H1 (cell line): ENCODE data around the gene BAZ2B. TPM values are rescaled to one million over a fixed set of nuclear protein-coding genes. Genes with fewer than 3 reads are reported as not detected.

Experiments
- CTCF ChIA-PET: fragments of 300-600 bp; sonication (Branson Sonifier 250); formaldehyde crosslinking; loops from one replicate; lab custom pipeline; 2021; ENCODE audit not compliant: partially characterized antibody; lab: Charles Lee
- POLR2A ChIA-PET: fragments of 300-600 bp; sonication (Branson Sonifier 250); formaldehyde crosslinking; loops from one replicate; lab custom pipeline; 2021; ENCODE audit warnings: inconsistent platforms; ENCODE audit not compliant: partially characterized antibody; lab: Charles Lee
- DNase-seq, 2 experiments: peaks; one replicate each; pipeline versions ENCODE4 v3.0.0 to v3.0.0-alpha.2; 2010 to 2022; ENCODE audit warnings: low spot score in 2 of 2, low read depth in 1 of 2, mixed read lengths in 1 of 2
- FAIRE-seq: peaks from 2 replicates; lab custom pipeline; 2011; peaks lifted over from hg19 to GRCh38; lab: Jason Lieb, UNC
- H2AFZ ChIP-seq: 2 replicates; pipeline ENCODE4 v1.8.1; 2012; ENCODE audit warnings: low read length, inconsistent platforms
- H2AK5ac ChIP-seq: 2 replicates; pipeline ENCODE4 v1.6.1; 2013; ENCODE audit warnings: low read depth, low read length
- H2BK120ac ChIP-seq: replicated peaks from 2 replicates; pipeline ENCODE3; 2013; ENCODE audit warnings: low read depth, low read length, inconsistent platforms
- H2BK12ac ChIP-seq: 2 replicates; pipeline ENCODE4 v1.6.1; 2013; ENCODE audit warnings: low read depth, low read length
- H2BK15ac ChIP-seq: 2 replicates; pipeline ENCODE4 v1.6.1; 2013; ENCODE audit warnings: low read length
- H2BK20ac ChIP-seq: 2 replicates; pipeline ENCODE4 v1.6.1; 2013; ENCODE audit warnings: low read length
- H2BK5ac ChIP-seq: 2 replicates; pipeline ENCODE4 v1.6.1; 2013; ENCODE audit warnings: low read depth, low read length
- H3K14ac ChIP-seq: 2 replicates; pipeline ENCODE4 v1.6.1; 2013; ENCODE audit warnings: inconsistent platforms; ENCODE audit not compliant: insufficient read length
- H3K18ac ChIP-seq: 2 replicates; pipeline ENCODE4 v1.6.1; 2013; ENCODE audit warnings: low read length; ENCODE audit errors: extremely low read depth
- H3K23ac ChIP-seq: 2 replicates; pipeline ENCODE4 v1.6.1; 2013; ENCODE audit warnings: inconsistent platforms; ENCODE audit not compliant: insufficient read length
- H3K23me2 ChIP-seq: 2 replicates; pipeline ENCODE4 v1.6.1; 2013; ENCODE audit warnings: low read depth, low read length
- H3K27ac ChIP-seq: 2 replicates; pipeline ENCODE4 v1.6.1; 2011; ENCODE audit warnings: low read depth, low read length, inconsistent platforms
- H3K27me3 ChIP-seq, 4 experiments: replicated peaks in 1 of 4; 1 replicate in 1 of 4; 2 replicates in 3 of 4; pipeline versions ENCODE4 v1.6.1 to v1.8.1; 2011 to 2013; ENCODE audit warnings: low read length in 3 of 4, mild to moderate bottlenecking in 3 of 4, inconsistent platforms in 2 of 4, mixed read lengths in 2 of 4, moderate library complexity in 1 of 4; ENCODE audit not compliant: control insufficient read depth in 3 of 4, insufficient read depth in 3 of 4; ENCODE audit errors: extremely low read depth in 1 of 4
- H3K36me3 ChIP-seq, 4 experiments: 2 replicates each; pipeline versions ENCODE4 v1.6.1 to v1.8.1; 2011 to 2013; ENCODE audit warnings: mild to moderate bottlenecking in 4 of 4, low read length in 3 of 4, moderate library complexity in 2 of 4, control low read depth in 1 of 4, inconsistent platforms in 1 of 4; ENCODE audit not compliant: insufficient read depth in 4 of 4, control insufficient read depth in 2 of 4
- H3K4ac ChIP-seq: replicated peaks from 2 replicates; pipeline ENCODE3; 2013; ENCODE audit warnings: low read length, low read depth, mixed read lengths, inconsistent platforms; ENCODE audit not compliant: insufficient read length
- H3K4me1 ChIP-seq, 4 experiments: replicated peaks in 1 of 4; 1 replicate in 1 of 4; 2 replicates in 3 of 4; pipeline versions ENCODE4 v1.6.1 to v1.8.1; 2011 to 2013; ENCODE audit warnings: low read length in 3 of 4, inconsistent platforms in 2 of 4, mixed read lengths in 1 of 4; ENCODE audit not compliant: insufficient read depth in 4 of 4, control insufficient read depth in 3 of 4
- H3K4me2 ChIP-seq, 2 experiments: 2 replicates each; pipeline versions ENCODE4 v1.6.1 to v1.8.1; 2011 to 2013; ENCODE audit warnings: low read depth in 2 of 2, low read length in 2 of 2, control low read depth in 1 of 2, inconsistent platforms in 1 of 2, mild to moderate bottlenecking in 1 of 2; ENCODE audit not compliant: insufficient read depth in 1 of 2
- H3K4me3 ChIP-seq, 4 experiments: fragments of 200-600, 300-600 bp in 1 of 4; sonication (generic), shearing (Covaris generic), sonication (Bioruptor Twin) in 1 of 4; 2 replicates each; pipeline versions ENCODE4 v1.5.1 to v1.8.1; 2011 to 2016; ENCODE audit warnings: low read length in 4 of 4, low read depth in 3 of 4, control low read depth in 2 of 4, inconsistent platforms in 2 of 4, mild to moderate bottlenecking in 2 of 4, mixed read lengths in 1 of 4, moderate library complexity in 1 of 4; ENCODE audit not compliant: insufficient read depth in 2 of 4; ENCODE audit errors: extremely low read depth in 1 of 4
- H3K56ac ChIP-seq: replicated peaks from 2 replicates; pipeline ENCODE3; 2013; ENCODE audit warnings: low read depth, mild to moderate bottlenecking, mixed read lengths, low read length, inconsistent platforms; ENCODE audit not compliant: insufficient read length
- H3K79me1 ChIP-seq: 2 replicates; pipeline ENCODE4 v1.6.1; 2013; ENCODE audit warnings: low read depth, low read length, control low read depth
- H3K79me2 ChIP-seq, 2 experiments: 2 replicates each; pipeline versions ENCODE4 v1.6.1 to v1.8.1; 2012 to 2013; ENCODE audit warnings: low read length in 2 of 2, mild to moderate bottlenecking in 2 of 2, inconsistent platforms in 1 of 2; ENCODE audit not compliant: insufficient read depth in 2 of 2, control insufficient read depth in 1 of 2
- H3K9ac ChIP-seq, 4 experiments: replicated peaks in 1 of 4; 1 replicate in 1 of 4; 2 replicates in 3 of 4; pipeline versions ENCODE4 v1.6.1 to v1.8.1; 2011 to 2013; ENCODE audit warnings: low read depth in 3 of 4, low read length in 3 of 4, control low read depth in 2 of 4, mild to moderate bottlenecking in 2 of 4, moderate library complexity in 2 of 4, inconsistent platforms in 1 of 4; ENCODE audit errors: extremely low read depth in 1 of 4
- H3K9me3 ChIP-seq, 2 experiments: 2 replicates each; pipeline versions ENCODE4 v1.6.1 to v1.8.1; 2012 to 2013; ENCODE audit warnings: mild to moderate bottlenecking in 2 of 2, moderate library complexity in 2 of 2, control low read depth in 1 of 2, inconsistent platforms in 1 of 2, low read depth in 1 of 2, low read length in 1 of 2, mixed read lengths in 1 of 2; ENCODE audit not compliant: insufficient read depth in 2 of 2
- H4K20me1 ChIP-seq, 2 experiments: replicated peaks in 1 of 2; 2 replicates each; pipeline versions ENCODE3 to v1.8.1; 2011 to 2013; ENCODE audit warnings: inconsistent platforms in 2 of 2, low read length in 2 of 2, mild to moderate bottlenecking in 1 of 2; ENCODE audit not compliant: insufficient read depth in 2 of 2, control insufficient read depth in 1 of 2
- H4K5ac ChIP-seq: 2 replicates; pipeline ENCODE4 v1.6.1; 2013; ENCODE audit warnings: low read length, low read depth, mixed read lengths, inconsistent platforms; ENCODE audit not compliant: insufficient read length
- H4K8ac ChIP-seq: 2 replicates; pipeline ENCODE4 v1.8.0; 2013; ENCODE audit warnings: mild to moderate bottlenecking, moderate library complexity, low read length, inconsistent platforms; ENCODE audit not compliant: insufficient read depth; ENCODE audit errors: extremely low read depth
- H4K91ac ChIP-seq: replicated peaks from 2 replicates; pipeline ENCODE3; 2013; ENCODE audit warnings: low read length, mixed read lengths, inconsistent platforms; ENCODE audit not compliant: insufficient read length
- CBX8 ChIP-seq: fragments of 300-800, 300-1000 bp; sonication (generic); IDR thresholded peaks from 2 replicates; pipeline ENCODE4 v1.7.1; 2016; ENCODE audit warnings: low read depth, low read length, borderline replicate concordance
- SP1 ChIP-seq: IDR thresholded peaks from 2 replicates; pipeline ENCODE4 v1.6.1; 2011; ENCODE audit warnings: low read depth, low read length
- TCF12 ChIP-seq: IDR thresholded peaks from 2 replicates; pipeline ENCODE4 v1.6.1; 2011; ENCODE audit warnings: low read depth, mild to moderate bottlenecking, low read length
- WGBS, 2 experiments: shearing (Covaris generic) in 1 of 2; methylation state at CpG; one replicate each; pipeline versions ENCODE4 v1.1.6 to v1.1.7; 2013 to 2015; ENCODE audit warnings: low lambda C conversion rate in 2 of 2, mixed read lengths in 2 of 2, inconsistent platforms in 1 of 2, low coverage in 1 of 2, missing lambda C conversion rate in 1 of 2; ENCODE audit not compliant: insufficient replicate concordance in 2 of 2, insufficient coverage in 1 of 2, insufficient read length in 1 of 2; ENCODE audit errors: extremely low coverage in 1 of 2, missing lambda C conversion rate in 1 of 2; 5-methylcytosine and 5-hydroxymethylcytosine counted together
- polyA plus RNA-seq, 7 experiments: library from polyadenylated mRNA; depleted of rRNA in 3 of 7; stranded (reverse) in 5 of 7; unstranded in 2 of 7; fragments of >200 nt in 5 of 7; fragments of 200-250 nt in 2 of 7; gene quantifications; 1 replicate in 5 of 7; 2 replicates in 1 of 7; 4 replicates in 1 of 7; pipeline versions ENCODE4 v1.2.1 to v1.2.3, GENCODE V29; 2011 to 2013; ENCODE audit warnings: missing spikeins in 2 of 7, mixed read lengths in 2 of 7
- total RNA-seq: library from RNA; stranded (reverse); fragmentation: NEBNext Ultra II Directional; extraction: Animal tissue kit (Norgen Biotek cat#: 25700); gene quantifications from 2 replicates; pipeline ENCODE4 v1.2.1, GENCODE V29; 2021
- TF ChIP-seq, protein P1 (sequence below): IDR thresholded peaks from 2 replicates; pipeline ENCODE4 v1.6.1; 2012; ENCODE audit warnings: inconsistent platforms

Gene BAZ2B
- total and polyA plus RNA-seq, 2 of the 8 experiments (the other 6 are each of a cell fraction or from before 2014, with no cell fraction given) = 15.2 to 46.3 TPM

DNA sequence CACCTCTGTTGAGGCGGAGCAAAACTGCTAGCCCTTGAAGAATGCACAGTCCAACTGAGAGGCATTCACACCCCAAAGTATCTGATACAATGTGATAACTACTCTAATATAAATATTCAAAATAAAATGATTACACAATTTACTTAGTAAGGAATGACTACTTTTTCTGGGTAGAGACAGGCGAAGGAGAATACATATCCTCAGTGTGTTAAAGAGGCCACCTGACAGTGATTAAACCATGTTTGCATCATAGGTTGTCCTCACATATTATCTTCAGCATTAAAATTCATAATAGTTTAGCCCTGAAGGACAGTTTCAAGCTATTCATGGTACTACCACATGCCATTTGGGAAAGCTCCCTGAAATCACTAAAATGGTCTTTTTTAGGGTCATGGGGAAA is 16.9 kb upstream of the BAZ2B start:
- FAIRE-seq (no peak), DNase-seq (no peak)
- Histone ChIP-seq H3K18ac (no peak overlapping the region), H3K4me3 (no peak overlapping the region), H2BK120ac (no peak overlapping the region), H2BK12ac (no peak overlapping the region), H3K56ac (no peak overlapping the region), H3K79me1 (no peaks in the 10 kb centered on the region), H3K79me2 (no peaks in the 10 kb centered on the region), H4K20me1 (no peaks in the 10 kb centered on the region), H3K27ac (no peak overlapping the region), H3K4me2 (no peak overlapping the region), H2BK5ac (no peak overlapping the region), H4K91ac (no peak overlapping the region), H2AK5ac (no peak overlapping the region), H3K9ac (no peak overlapping the region), H3K27me3 (no peaks in the 10 kb centered on the region), H3K14ac (no peak overlapping the region), H3K9me3 (no peaks in the 10 kb centered on the region), H3K23ac (no peak overlapping the region), H2AFZ (no peak overlapping the region), H3K23me2 (no peaks in the 10 kb centered on the region), H2BK15ac (no peak overlapping the region), H4K5ac (no peak overlapping the region), H3K4ac (no peak overlapping the region), H3K36me3 (no peaks in the 10 kb centered on the region), H4K8ac (no peak overlapping the region), H3K4me1 (peaks cover 0 to 4% (median 1%) of the 10 kb centered on the region in 4 experiments; a peak in 2 of 7 replicates), H2BK20ac (no peak overlapping the region)
- ChIA-PET POLR2A (no interaction called here), CTCF (no interaction called here)
- WGBS, 2 experiments = 93% methylated on average over 2 of the region's 2 CpGs; no CpG with 5 or more reads in 1 of the 2 experiments
- no peak for TF ChIP-seq TCF12
- TF ChIP-seq CBX8 = no peak
- TF ChIP-seq, protein P1, sequence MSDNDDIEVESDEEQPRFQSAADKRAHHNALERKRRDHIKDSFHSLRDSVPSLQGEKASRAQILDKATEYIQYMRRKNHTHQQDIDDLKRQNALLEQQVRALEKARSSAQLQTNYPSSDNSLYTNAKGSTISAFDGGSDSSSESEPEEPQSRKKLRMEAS = no peak
- no peak for TF ChIP-seq SP1
